ENCODE measurements around the gene C5. TPM values are rescaled to one million over a fixed set of nuclear protein-coding genes. Genes with fewer than 3 reads are reported as not detected.
"Not testable (repeated sequence)": the region's sequence is repeated elsewhere in the genome, so short reads cannot be mapped to it uniquely, and the experiment has no call there.

C5 gene
- total RNA-seq, 1 donor from 2014 or later = 0.63 TPM

DNA sequence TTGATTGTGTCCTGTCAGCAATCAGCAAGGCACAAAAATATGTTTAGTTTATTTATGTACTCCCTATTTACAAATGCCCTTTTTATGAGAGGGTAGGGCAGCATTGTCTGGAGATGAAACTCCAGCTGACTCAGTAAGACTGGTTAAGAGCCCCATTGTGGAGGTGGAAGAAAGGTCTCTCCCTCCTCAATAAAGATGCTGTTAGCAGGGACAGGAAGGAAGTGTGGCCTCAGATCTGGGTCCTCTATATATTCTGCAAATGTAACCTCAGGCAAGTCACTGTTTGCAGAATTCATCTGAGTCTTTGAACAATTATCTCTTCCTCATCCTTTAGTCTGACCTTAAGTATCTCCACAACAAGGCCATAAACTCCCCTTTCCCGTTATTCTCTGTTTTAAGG, 75.2 kb downstream of the C5 start:
- H3K4me3 ChIP-seq (ENCODE audit: low read depth, low read length) = no peak overlapping the region
- TF ChIP-seq, protein P1, sequence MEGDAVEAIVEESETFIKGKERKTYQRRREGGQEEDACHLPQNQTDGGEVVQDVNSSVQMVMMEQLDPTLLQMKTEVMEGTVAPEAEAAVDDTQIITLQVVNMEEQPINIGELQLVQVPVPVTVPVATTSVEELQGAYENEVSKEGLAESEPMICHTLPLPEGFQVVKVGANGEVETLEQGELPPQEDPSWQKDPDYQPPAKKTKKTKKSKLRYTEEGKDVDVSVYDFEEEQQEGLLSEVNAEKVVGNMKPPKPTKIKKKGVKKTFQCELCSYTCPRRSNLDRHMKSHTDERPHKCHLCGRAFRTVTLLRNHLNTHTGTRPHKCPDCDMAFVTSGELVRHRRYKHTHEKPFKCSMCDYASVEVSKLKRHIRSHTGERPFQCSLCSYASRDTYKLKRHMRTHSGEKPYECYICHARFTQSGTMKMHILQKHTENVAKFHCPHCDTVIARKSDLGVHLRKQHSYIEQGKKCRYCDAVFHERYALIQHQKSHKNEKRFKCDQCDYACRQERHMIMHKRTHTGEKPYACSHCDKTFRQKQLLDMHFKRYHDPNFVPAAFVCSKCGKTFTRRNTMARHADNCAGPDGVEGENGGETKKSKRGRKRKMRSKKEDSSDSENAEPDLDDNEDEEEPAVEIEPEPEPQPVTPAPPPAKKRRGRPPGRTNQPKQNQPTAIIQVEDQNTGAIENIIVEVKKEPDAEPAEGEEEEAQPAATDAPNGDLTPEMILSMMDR (IDR thresholded peaks at IDR 0.05; ENCODE audit: insufficient read depth, low read length, poor library complexity, severe bottlenecking) = no peak
- H3K36me3 ChIP-seq (ENCODE audit: control insufficient read depth, insufficient read depth, low read length) = no peaks in the 10 kb centered on the region
- DNase-seq (ENCODE audit: low read depth) = no peak
- no peaks in the 10 kb centered on the region for H3K27me3 ChIP-seq (ENCODE audit: control insufficient read depth, insufficient read depth, low read length)

DNA sequence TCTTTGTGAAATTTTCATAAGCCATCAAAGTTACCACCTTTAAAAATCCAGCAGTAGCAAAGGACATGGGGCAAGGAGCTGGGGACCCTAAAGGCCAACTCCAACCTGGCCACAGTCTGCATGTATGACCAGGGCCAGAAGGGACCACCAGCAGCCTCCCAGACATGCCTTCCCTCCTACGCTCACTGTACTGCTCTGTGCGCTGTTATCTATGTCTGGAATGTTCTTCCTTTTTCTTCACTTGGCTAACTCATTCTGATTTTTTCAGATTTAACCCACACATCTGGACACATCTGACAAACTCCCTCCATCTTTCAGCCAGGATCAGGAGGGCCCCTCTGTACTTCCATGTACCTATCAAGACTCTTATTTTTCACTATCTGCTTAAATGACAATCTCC, 75.9 kb downstream of the C5 start:
- no peak for DNase-seq (ENCODE audit: low read depth)
- TF ChIP-seq, protein P1 (IDR thresholded peaks at IDR 0.05; ENCODE audit: insufficient read depth, low read length, poor library complexity, severe bottlenecking) = no peak
- H3K27me3 ChIP-seq (ENCODE audit: control insufficient read depth, insufficient read depth, low read length) = no peaks in the 10 kb centered on the region
- H3K4me3 ChIP-seq (ENCODE audit: low read depth, low read length) = no peak overlapping the region
- no peaks in the 10 kb centered on the region for H3K36me3 ChIP-seq (ENCODE audit: control insufficient read depth, insufficient read depth, low read length)

DNA sequence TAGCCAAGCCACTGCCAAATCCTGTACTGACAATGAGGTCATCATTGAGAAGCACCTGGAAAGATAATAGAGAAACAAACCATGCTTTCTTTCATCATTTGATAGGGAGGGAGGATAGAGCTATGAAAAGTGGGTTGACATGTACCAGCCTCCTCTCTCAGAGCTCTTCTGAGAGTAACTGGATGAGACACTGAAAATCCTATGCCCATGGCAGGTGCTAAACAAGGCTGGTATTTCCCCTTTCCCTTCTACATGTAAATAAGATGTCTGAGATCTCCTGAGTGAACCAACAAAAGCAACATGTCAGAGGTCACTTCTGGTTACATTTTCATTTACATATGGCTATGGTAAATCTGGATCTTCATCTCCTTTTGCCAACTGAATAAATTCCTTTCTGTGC, 78.1 kb downstream of the C5 start:
- Histone ChIP-seq H3K4me3 (ENCODE audit: low read depth, low read length) (no peak overlapping the region), H3K36me3 (ENCODE audit: control insufficient read depth, insufficient read depth, low read length) (no peaks in the 10 kb centered on the region), H3K27me3 (ENCODE audit: control insufficient read depth, insufficient read depth, low read length) (no peaks in the 10 kb centered on the region)
- TF ChIP-seq, protein P1 (IDR thresholded peaks at IDR 0.05; ENCODE audit: insufficient read depth, low read length, poor library complexity, severe bottlenecking) = no peak
- no peak for DNase-seq (ENCODE audit: low read depth)

DNA sequence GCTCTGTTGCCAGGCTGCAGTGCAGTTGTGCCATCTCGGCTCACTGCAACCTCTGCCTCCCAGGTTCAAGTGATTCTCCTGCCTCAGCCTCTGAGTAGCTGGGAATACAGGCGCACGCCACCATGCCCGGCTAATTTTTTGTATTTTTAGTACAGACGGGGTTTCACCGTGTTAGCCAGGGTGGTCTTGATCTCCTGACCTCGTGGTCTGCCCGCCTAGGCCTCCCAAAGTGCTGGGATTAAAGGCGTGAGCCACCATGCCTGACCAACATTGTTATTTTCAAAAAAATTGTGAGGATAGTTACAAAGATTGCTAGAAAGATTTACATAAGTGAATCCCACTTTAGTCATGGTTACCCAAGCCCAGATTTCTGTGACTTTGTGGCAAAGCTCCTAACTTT, 78.6 kb downstream of the C5 start:
- DNase-seq (ENCODE audit: low read depth); H3K36me3 ChIP-seq (ENCODE audit: control insufficient read depth, insufficient read depth, low read length): not testable (repeated sequence)

DNA sequence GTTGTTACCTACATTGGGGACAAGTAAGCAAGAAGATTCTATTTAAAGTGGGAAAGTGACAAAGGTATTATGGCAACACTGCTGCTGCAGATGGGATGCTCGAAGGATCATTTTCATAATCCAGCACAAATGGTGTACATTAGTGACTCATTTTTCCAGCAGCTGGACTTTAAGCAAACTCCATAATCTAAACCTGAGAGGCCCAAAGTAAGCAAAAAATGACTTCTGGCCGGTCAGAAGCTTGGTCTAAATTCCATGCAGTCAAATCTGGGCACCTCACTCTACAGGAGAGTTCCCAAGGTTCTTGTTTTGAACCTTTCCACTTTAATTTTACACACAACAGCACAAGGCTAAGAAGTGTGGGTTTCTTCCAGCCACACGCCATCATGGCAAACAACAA, 79.8 kb downstream of the C5 start:
- Histone ChIP-seq H3K36me3 (ENCODE audit: control insufficient read depth, insufficient read depth, low read length) (no peaks in the 10 kb centered on the region), H3K4me3 (ENCODE audit: low read depth, low read length) (no peak overlapping the region), H3K27me3 (ENCODE audit: control insufficient read depth, insufficient read depth, low read length) (no peaks in the 10 kb centered on the region)
- TF ChIP-seq, protein P1 (IDR thresholded peaks at IDR 0.05; ENCODE audit: insufficient read depth, low read length, poor library complexity, severe bottlenecking) = no peak
- no peak for DNase-seq (ENCODE audit: low read depth)

More for the DNA sequence above, 78.6 kb downstream of the C5 start:
- H3K27me3 ChIP-seq (ENCODE audit: control insufficient read depth, insufficient read depth, low read length); H3K4me3 ChIP-seq (ENCODE audit: low read depth, low read length): not testable (repeated sequence)

DNA sequence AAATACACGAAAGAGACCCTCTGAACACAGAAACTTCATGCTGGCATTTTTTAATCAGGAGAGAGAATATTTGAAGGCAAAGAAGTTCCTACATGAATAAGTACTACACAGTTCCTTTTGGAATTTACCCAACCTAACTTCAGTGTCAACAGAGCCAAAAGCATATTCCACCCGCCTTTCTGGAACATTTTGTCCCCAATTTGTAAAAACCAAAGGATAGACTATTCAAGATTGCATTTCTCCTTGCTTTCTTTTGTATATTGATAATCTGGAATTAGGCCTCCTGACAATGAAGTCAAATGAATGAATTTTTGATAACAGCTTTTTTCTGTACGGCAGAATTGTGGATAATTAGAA, 84.1 kb downstream of the C5 start:
- TF ChIP-seq, protein P1 (IDR thresholded peaks at IDR 0.05; ENCODE audit: insufficient read depth, low read length, poor library complexity, severe bottlenecking) = no peak
- DNase-seq (ENCODE audit: low read depth) = no peak
- Histone ChIP-seq H3K36me3 (ENCODE audit: control insufficient read depth, insufficient read depth, low read length) (no peaks in the 10 kb centered on the region), H3K27me3 (ENCODE audit: control insufficient read depth, insufficient read depth, low read length) (no peaks in the 10 kb centered on the region), H3K4me3 (ENCODE audit: low read depth, low read length) (no peak overlapping the region)
